Right ventricle myocardium superior (tissue), 1 donor: ENCODE results near the gene CPED1. TPM values are rescaled to one million over a fixed set of nuclear protein-coding genes. Genes with fewer than 3 reads are reported as not detected.

Experiments
- ATAC-seq: fragments of 200-7000 bp; cut with Tn5 transposase; one replicate; pipeline ENCODE4 v1.9.1; 2020; ENCODE audit warnings: mild to moderate bottlenecking; ENCODE audit not compliant: poor library complexity
- DNase-seq: peaks from one replicate; pipeline ENCODE4 v3.0.0-alpha.2; 2020
- intact Hi-C: fragments of 100-400 bp; cut with DNase I; formaldehyde crosslinking; loops from one replicate; pipeline ENCODE4 v1.11.2; 2022
- total RNA-seq: library from RNA; stranded (reverse); fragmentation: NEBNext Ultra II Directional; extraction: Animal tissue kit (Norgen Biotek cat#: 25700); gene quantifications from one replicate; pipeline ENCODE4 v1.2.1, GENCODE V29; 2021
- donor health status: DM: no; HTN: yes; CAD: no; lungs with severe emphysema.

The CPED1 gene
- total RNA-seq, 1 donor from 2014 or later, result 26.2 TPM

DNA sequence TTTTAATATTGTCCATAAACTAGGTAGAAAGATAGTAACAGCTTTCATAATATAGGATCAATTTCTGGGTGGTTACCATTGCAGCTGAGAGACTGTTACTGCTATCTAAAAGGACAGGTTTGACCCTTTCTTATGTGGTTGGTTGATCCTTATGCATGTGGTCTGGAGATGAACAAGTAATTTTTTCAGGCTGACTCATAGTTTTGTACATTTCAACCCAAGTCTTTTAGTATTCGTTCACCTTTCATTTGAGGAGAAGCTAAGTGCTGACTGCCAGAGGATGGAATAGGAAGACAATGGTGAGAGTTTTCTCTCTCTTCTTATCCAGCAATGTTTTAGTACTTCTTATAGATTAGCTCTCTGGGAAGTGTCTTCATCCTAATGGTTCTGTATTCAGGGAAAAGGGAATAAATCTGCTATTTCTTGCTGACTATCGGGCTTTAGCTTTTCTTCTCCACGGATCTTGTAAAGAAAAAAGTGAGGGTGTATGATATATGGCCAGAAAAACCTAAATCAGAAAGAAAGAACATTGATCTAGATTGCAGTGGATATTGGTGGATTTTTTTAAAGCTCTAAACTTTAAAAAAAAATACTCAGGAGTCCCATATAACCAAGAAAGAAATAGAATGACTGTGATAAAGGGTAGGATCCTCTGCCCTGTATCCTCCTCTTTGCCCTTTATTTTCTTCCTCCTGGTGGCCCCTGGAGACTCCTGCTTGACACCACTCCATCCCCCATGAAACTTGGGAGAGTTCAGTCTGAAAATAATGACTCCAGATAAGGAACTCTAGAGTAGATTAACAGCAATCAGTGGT is 88.0 kb downstream of the CPED1 start:
- intact Hi-C loops, result no loop called here
- no peak for DNase-seq
- no peak for ATAC-seq

- ATAC-seq, result no peak
Measured at GRCh38 chr7:121077165-121077630, 88.7 kb downstream of the CPED1 start.

GRCh38 chr7:121078701-121079227 is 90.3 kb downstream of the CPED1 start:
- no peak for DNase-seq
- intact Hi-C loops, result no loop called here
- ATAC-seq, result no peak

More at GRCh38 chr7:121077165-121077630, 88.7 kb downstream of the CPED1 start:
- no peak for DNase-seq
- intact Hi-C loops, result no loop called here

DNA sequence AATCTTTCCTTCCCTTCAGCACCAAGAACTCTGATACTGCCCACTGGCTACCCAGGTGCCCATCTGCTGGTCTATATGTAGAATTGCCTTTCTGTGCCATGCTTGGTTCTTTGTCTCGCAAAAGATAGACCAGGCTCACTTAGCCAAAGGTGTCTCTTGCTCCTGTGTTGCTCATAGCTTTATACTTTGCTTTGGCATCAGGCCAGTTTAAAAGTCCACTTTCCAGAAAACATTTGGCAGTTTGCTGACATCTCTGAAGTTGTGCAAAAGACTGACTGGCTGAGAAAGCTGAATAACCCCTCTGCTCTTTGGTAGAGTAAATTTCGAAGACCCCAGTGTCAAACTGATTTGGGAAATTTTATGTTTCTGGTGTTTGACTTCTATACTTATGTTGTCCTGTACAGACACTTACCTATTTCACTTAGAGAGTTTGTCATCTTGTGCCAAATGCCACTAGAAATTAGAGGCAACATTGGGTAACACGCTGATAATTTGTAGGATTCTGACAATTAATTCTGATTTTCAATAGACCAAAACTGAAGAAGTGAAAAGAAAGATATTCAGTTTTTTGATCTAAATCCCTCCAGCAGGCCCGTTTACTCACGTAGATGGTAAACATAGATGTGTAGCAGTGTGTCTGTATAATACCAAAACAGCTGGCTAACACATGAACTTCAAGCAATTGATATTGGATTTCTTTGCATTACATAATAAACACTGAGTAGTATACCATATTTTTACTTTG is 91.1 kb downstream of the CPED1 start:
- intact Hi-C loops, result loop anchor here (2.0 kb wide), 1 partner anchor 91 kb away; the partner anchor contains the start of gene CPED1

DNA sequence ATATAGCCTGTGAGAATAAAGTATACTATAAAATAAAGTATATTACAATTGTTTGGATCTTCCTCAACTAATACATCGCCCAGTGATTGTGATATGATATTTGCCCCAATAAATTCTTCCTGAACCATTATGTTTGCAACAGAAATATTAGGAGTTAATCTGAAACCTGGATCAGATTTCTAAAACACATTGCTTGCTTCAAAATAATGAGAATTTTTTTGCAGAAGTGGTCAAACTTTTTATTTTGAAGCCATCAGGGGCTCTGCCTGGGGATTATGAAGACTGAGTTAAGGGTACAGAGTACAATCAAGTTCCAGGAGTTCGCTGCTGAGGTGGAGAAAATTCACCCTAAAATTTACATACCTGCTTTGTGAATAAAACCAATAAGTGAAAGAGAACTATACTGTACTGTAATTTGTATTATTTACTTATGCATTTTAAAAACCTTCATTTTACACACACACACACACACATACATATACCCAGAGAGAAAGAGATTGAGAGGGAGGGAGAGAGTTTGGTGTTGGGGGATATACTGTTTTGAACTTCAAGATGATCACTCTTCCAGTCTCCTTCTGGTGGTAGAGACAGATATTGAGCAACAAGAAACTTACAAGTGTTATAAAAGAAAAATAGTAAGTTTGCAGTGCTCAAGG is 91.9 kb downstream of the CPED1 start:
- ATAC-seq (no peak), DNase-seq (no peak)
- intact Hi-C loops, result loop anchor here (2.0 kb wide), 1 partner anchor 92 kb away; the partner anchor contains the start of gene CPED1

More for the DNA sequence above, 91.1 kb downstream of the CPED1 start:
- DNase-seq (no peak), ATAC-seq (no peak)

GRCh38 chr7:121080913-121081326 is 92.4 kb downstream of the CPED1 start:
- ATAC-seq (no peak), DNase-seq (no peak)
- intact Hi-C loops, result loop anchor here (2.0 kb wide), 1 partner anchor 92 kb away; the partner anchor contains the start of gene CPED1

DNA sequence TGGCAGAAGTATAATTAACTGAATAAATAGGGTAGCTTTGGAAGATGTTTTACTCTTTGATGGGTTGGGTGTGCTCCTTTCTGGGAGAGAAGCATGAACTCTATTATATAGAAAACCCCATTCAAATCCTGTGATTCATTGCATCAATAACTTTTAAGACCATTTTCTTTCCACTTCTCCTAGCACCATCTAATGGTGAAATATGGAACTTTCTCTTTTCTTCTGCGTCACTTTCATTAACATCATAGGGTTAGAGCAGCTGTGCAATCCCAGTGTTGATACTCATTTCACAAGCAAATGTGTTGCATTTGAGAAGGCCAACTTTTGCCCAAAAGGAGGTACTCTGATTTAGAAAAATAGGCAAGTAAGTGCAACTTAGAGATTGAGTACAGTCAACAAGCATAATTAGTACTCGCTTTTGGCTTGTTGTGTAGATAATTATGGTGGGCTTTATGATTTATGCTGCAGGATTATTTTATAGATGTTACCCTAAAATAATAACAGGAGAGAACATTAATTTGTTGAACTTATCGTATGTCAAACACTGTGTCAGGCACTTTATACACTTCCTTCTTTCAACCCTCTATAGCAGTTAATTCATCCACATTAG is 92.9 kb downstream of the CPED1 start:
- DNase-seq, result no peak
- intact Hi-C loops, result loop anchor here (2.0 kb wide), 1 partner anchor 93 kb away; the partner anchor contains the start of gene CPED1
- peak; percentile 73 for ATAC-seq

DNA sequence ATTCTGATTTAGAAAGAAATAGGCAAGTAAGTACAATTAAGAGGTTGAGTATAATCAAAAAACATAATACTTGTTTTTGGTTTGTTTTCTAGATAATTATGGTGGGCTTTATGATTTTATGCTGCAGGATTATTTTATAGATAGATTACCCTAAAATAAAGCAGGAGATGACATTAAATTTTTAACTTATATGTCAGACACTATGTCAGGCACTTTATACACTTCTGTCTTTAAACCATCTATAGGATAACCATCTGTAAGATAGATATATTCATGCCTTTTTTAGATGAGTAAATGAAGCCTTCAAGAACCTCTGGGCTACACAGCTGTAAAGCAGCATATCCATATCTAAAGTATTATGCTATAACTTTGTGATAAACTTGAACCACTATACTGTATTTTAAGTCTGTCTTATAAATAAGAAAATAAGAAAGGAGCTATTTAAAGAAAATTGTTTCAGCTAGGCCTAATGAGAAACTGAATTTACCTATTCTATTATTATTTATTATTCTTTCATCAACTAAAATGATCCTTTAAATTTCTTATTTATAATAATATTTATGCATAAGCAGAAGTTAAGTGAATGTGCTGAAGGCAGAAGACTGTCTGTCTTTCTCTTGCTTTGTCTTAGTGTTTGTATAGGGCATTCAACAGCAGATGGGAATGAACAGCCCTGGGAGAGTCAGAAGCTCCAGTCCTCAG is 94.0 kb downstream of the CPED1 start:
- ATAC-seq, result no peak
- no peak for DNase-seq
- intact Hi-C loops, result no loop called here

DNA sequence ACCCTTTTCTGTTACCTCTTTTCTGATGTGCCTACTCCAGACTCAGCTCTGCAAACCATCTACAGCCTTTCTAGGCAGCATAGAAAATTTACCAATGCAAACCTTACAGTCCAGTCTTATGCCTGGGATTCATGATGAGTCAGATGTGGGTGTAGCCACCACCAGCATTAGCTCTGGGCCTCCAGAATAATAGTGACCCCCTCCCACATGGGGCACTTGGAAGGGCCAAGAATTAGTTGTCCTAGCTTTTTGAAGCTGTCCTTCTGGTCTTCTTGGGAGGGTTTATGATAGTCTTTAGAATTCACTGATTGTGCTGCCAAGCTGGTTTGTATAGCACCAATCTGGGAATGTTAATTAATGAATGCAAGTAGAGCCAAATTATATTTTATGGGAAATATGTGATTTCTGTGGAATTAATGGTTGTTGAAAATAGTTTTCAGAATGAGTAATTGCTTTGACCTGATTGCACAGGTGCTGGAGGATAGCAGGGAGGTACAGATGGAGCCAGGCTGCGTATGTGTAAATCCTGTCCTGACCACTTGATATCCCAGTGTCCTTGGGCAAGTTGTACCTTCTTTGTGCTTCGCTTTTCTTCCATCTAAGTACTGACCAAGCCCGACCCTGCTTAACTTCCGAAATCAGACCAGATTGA is 94.8 kb downstream of the CPED1 start:
- no peak for ATAC-seq
- intact Hi-C loops, result no loop called here
- no peak for DNase-seq

DNA sequence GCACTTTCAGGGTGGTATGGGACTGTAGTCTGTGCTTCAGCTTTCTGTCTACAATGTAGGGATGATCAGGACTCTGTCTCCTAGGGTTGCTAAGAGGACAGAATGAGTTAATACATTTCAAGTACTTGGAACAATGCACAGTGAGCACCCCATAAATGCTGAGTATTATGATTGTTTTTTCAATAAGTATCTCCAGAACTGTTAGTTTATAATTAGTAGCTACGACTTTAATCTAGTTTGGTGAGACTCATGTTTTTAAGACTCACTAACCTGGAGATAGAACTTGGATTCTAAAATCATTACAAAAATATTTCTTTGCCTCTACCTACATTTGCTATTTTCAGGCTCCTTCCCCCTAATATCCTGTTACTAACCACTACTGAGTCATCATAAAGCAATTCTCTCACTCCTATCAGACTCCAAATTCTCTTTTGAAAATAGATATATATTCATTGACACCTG is 95.3 kb downstream of the CPED1 start:
- DNase-seq (no peak), ATAC-seq (no peak)
- intact Hi-C loops, result no loop called here

DNA sequence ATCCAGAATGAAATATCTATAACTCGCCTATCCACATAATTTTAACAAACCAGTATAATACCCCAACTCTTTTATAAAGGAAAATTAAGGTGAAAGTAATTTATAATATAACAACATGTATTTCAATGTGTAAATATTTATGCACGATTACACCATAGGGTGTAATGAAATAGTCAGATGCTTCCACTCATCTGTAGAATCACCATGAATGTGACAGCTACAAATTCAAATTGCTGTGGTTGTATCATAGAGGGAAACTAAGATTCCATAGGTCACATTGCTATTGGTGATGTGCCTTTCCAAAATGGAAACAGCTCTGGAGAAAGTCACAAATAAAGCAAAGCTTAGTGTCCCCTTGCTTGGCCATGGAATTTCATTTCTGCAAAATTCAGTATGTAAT is 95.7 kb downstream of the CPED1 start:
- DNase-seq, result no peak
- intact Hi-C loops, result no loop called here
- ATAC-seq, result no peak

DNA sequence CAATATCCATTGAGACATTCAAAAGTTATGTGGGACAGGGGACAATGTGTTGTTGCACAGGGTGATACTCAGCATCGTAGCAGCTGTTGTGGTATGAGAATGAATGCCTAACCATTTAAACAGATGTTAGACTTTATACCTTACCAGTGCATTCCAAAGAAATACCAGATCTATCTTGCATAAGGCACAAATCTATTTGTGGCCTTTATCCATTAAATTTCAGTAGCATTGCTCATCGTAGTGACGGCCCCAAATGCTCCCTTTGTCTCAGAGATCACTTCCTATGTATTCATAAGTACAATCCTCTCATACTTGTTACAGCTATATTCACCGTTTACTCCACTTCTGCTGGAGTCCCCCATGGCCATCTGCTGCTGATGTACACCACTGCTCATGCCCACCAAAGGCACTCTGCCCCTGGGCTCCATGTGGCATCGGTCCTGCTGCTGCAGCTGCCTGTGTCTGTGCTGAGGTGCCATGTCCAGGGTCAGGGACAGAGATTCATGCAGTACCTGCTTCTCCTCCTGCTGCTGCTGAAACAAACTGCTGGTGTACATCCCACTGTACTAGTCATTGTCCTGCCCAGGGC is 96.3 kb downstream of the CPED1 start:
- intact Hi-C loops, result no loop called here
- peak; percentile 57 for ATAC-seq
- no peak for DNase-seq

DNA sequence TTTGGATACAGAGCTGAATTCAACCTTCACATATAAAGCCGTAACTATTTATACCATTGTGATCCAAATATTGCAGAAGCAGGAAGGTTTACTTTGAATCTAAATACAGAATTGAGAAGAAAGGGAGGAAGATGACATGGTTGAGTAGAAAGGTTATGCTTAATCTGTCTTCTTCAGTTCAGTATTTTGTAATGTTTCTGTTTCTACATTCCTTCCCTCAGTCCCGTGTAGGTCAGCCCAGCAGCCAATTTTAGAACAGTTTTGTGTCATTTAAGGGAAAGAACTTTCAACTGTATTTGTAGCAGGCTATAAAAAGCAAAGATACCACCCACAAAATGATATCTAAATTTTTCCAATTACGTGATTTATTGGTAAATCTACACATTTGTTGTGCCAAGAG is 97.4 kb downstream of the CPED1 start:
- intact Hi-C loops, result no loop called here
- DNase-seq, result no peak
- peak; percentile 75 for ATAC-seq

DNA sequence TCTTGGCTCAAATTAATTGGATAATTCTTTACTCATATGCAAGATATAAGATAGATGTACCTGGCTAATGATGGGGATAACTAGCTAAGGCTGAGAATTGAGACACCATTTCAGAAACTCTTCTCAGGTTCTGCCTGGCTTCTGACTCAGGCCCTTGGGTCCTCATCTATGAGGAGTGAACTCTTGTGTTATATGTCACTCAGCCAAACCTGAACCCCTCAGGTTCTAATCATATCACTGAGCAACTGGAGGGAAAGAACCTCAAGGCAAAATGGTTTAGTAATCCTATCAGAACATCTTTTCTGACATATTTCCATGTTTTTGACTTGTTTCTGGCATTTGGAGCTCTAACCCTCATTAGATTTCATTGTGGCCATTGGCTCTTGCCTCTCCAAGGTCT is 100.4 kb downstream of the CPED1 start:
- no peak for DNase-seq
- ATAC-seq, result no peak
- intact Hi-C loops, result no loop called here

DNA sequence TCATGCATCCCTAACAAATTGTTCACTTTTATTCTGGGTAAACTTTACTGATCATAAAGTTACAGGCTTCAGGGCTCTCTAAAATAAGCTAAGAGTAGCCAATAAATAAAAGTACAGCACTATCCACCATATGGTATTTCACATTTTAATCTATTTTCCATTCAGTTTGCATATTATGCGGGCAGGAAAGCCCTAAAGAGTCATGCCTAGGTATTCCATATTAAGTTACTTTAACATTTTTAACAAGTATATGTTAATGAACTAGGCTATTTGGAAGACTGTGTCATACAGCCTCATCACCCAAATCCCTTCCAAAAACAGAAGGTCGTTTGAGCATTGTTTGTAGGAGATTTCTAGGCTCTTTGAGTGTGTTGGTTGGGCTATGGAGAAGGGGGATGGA is 106.3 kb downstream of the CPED1 start:
- no peak for ATAC-seq
- intact Hi-C loops, result no loop called here

DNA sequence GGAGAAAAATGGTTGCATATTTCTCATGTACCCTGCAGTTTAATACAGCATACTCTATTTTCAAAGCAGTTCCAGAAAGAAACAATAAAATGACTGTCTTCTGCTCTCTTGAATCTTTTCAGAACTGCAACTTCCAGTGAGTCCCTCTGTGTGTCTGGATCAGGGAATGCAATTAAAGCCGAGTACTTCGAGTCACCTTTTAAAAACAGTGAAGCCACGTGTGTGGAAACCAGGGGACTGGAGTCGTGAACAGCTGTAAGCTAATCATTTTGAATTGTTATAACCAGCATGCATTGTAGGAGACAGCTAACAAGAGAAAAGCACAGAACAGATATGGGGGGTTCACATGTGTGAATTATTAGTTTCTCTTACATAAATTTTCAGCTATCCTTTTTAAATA is 109.1 kb downstream of the CPED1 start:
- DNase-seq (no peak), ATAC-seq (no peak)
- intact Hi-C loops, result no loop called here

More for the DNA sequence above, 106.3 kb downstream of the CPED1 start:
- DNase-seq, result no peak

- DNase-seq, result no peak
- ATAC-seq, result no peak
- intact Hi-C loops, result no loop called here
Measured at GRCh38 chr7:121099572-121099971, 111.1 kb downstream of the CPED1 start.
